ENCODE results near the gene SLC38A1.

- no peak for TF ChIP-seq CTCF (IDR thresholded peaks at IDR 0.05)
- TF ChIP-seq POLR2A (IDR thresholded peaks at IDR 0.05): no peak
These were observed 58.6 kb downstream of the SLC38A1 start for GRCh38 chr12:46209914-46210872.
